ENCODE measurements around the gene RARB. TPM values are rescaled to one million over a fixed set of nuclear protein-coding genes. Genes with fewer than 3 reads are reported as not detected.

RARB gene
- total and polyA plus RNA-seq, 9 donors: 3.5 to 13.4 (median 7.9) TPM

GRCh38 chr3:25396251-25396650 lies 31.8 kb upstream of the RARB start:
- Histone ChIP-seq H3K27ac (no peak overlapping the region), H3K4me3 (no peak overlapping the region), H3K36me3 (no peaks in the 10 kb centered on the region), H3K9me3 (no peaks in the 10 kb centered on the region), H3K27me3 (no peaks in the 10 kb centered on the region), H3K4me1 (ENCODE audit: insufficient read depth) (no peaks in the 10 kb centered on the region)
- no peak for DNase-seq
- intact Hi-C loops (cut with DNase I): no loop called here
- WGBS, 3 donors: 91 to 97% (median 95%) methylated on average over 2 of the region's 2 CpGs
- TF ChIP-seq, protein P1, sequence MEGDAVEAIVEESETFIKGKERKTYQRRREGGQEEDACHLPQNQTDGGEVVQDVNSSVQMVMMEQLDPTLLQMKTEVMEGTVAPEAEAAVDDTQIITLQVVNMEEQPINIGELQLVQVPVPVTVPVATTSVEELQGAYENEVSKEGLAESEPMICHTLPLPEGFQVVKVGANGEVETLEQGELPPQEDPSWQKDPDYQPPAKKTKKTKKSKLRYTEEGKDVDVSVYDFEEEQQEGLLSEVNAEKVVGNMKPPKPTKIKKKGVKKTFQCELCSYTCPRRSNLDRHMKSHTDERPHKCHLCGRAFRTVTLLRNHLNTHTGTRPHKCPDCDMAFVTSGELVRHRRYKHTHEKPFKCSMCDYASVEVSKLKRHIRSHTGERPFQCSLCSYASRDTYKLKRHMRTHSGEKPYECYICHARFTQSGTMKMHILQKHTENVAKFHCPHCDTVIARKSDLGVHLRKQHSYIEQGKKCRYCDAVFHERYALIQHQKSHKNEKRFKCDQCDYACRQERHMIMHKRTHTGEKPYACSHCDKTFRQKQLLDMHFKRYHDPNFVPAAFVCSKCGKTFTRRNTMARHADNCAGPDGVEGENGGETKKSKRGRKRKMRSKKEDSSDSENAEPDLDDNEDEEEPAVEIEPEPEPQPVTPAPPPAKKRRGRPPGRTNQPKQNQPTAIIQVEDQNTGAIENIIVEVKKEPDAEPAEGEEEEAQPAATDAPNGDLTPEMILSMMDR (IDR thresholded peaks at IDR 0.05): no peak
- TF ChIP-seq POLR2A (IDR thresholded peaks at IDR 0.05): no peak
- TF ChIP-seq EP300 (IDR thresholded peaks at IDR 0.05): no peak

- Histone ChIP-seq H3K4me3 (no peak overlapping the region), H3K27me3 (no peaks in the 10 kb centered on the region), H3K36me3 (no peaks in the 10 kb centered on the region), H3K27ac (no peak overlapping the region), H3K4me1 (ENCODE audit: insufficient read depth) (no peaks in the 10 kb centered on the region), H3K9me3 (no peaks in the 10 kb centered on the region)
- 95 to 100% (median 99%) methylated on average over 4 of the region's 4 CpGs for WGBS, 3 donors
- intact Hi-C loops (cut with DNase I): no loop called here
- TF ChIP-seq, protein P1 (IDR thresholded peaks at IDR 0.05): no peak
- no peak for TF ChIP-seq EP300 (IDR thresholded peaks at IDR 0.05)
- no peak for TF ChIP-seq POLR2A (IDR thresholded peaks at IDR 0.05)
- no peak for DNase-seq
These were observed 31.4 kb upstream of the RARB start for GRCh38 chr3:25396686-25397085.

DNA sequence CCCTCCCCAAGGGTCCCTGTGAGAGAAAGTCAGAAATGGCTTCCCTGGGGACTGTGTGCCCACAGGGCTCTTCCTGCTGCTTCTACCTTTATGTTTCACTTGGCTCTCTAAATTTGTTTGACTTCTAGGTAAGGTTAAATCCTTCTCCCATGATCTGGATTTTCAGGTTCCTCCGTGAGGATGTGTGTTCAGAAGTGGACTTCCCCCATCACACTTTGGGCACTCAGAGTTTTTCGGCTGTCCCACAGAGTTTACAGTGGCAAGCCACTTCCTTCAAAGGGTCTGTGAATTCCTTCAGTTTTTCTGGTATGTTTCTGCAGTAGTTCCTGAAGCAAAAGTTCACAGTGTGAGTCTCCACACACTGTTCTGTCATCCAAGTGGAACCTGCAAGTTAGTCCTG lies 30.9 kb upstream of the RARB start:
- Histone ChIP-seq H3K4me3 (no peak overlapping the region), H3K27me3 (no peaks in the 10 kb centered on the region), H3K4me1 (ENCODE audit: insufficient read depth) (no peaks in the 10 kb centered on the region), H3K27ac (no peak overlapping the region), H3K36me3 (no peaks in the 10 kb centered on the region), H3K9me3 (no peaks in the 10 kb centered on the region)
- intact Hi-C loops (cut with DNase I): no loop called here
- DNase-seq: no peak
- 94 to 100% (median 96%) methylated on average over 2 of the region's 2 CpGs for WGBS, 3 donors
- no peak for TF ChIP-seq EP300 (IDR thresholded peaks at IDR 0.05)
- TF ChIP-seq, protein P1 (IDR thresholded peaks at IDR 0.05): no peak
- no peak for TF ChIP-seq POLR2A (IDR thresholded peaks at IDR 0.05)

DNA sequence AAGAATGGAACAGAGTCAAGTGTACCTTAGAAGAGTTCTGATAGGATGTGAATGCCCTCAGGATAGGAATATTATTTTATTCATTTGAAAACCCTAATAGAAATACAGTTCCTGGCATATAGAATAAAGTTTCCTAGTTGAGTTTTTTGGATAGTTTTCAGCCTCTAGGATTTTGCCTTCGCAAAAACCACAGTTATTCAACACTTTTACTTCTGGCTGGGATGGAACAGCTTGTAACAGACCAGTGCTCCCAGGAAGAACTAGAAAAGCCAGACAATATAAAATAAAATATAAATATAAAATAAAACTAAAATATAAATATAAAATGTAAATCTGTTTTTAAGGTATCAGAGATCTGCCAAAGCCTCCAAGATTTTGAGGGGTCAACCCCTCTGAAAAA lies 27.5 kb upstream of the RARB start:
- Histone ChIP-seq H3K27me3 (no peaks in the 10 kb centered on the region), H3K4me1 (ENCODE audit: insufficient read depth) (no peaks in the 10 kb centered on the region), H3K4me3 (no peak overlapping the region), H3K36me3 (no peaks in the 10 kb centered on the region), H3K27ac (no peak overlapping the region), H3K9me3 (no peaks in the 10 kb centered on the region)
- intact Hi-C loops (cut with DNase I): no loop called here
- TF ChIP-seq, protein P1 (IDR thresholded peaks at IDR 0.05): no peak
- TF ChIP-seq EP300 (IDR thresholded peaks at IDR 0.05): no peak
- no peak for TF ChIP-seq POLR2A (IDR thresholded peaks at IDR 0.05)
- no peak for DNase-seq
- 7 to 20% (median 12%) methylated on average over 1 of the region's 1 CpG for WGBS, 3 donors

GRCh38 chr3:25403968-25404367 lies 24.1 kb upstream of the RARB start:
- DNase-seq: no peak
- no peak overlapping the region for H3K4me3 ChIP-seq
- no peak overlapping the region for H3K27ac ChIP-seq
- no peaks in the 10 kb centered on the region for H3K27me3 ChIP-seq
- H3K36me3 ChIP-seq: no peaks in the 10 kb centered on the region
- TF ChIP-seq EP300 (IDR thresholded peaks at IDR 0.05): no peak
- TF ChIP-seq, protein P1 (IDR thresholded peaks at IDR 0.05): no peak
- no peak for TF ChIP-seq POLR2A (IDR thresholded peaks at IDR 0.05)
- WGBS, 3 donors: 16 to 27% (median 25%) methylated on average over 4 of the region's 4 CpGs
- intact Hi-C loops (cut with DNase I): no loop called here
- H3K9me3 ChIP-seq: no peaks in the 10 kb centered on the region
- H3K4me1 ChIP-seq (ENCODE audit: insufficient read depth): no peaks in the 10 kb centered on the region
